A673 (cell line): Measurements from ENCODE around the gene TUT1. TPM values are rescaled to one million over a fixed set of nuclear protein-coding genes. Genes with fewer than 3 reads are reported as not detected.

Source experiments
- BruUV-seq: library from RNA; stranded (reverse); fragments of 400-500 nt; replicated peaks from 2 replicates; lab custom pipeline; 2021; lab: Mats Ljungman, UMichigan
- CTCF ChIA-PET: fragments of 300-600 bp; sonication (Branson Sonifier 250); formaldehyde crosslinking; loops from one replicate; lab custom pipeline; 2022; ENCODE audit warnings: antibody characterized with exemption; lab: Charles Lee
- POLR2A ChIA-PET: fragments of 300-600 bp; sonication (Branson Sonifier 250); formaldehyde crosslinking; loops from one replicate; lab custom pipeline; 2022; ENCODE audit warnings: antibody characterized with exemption; ENCODE audit not compliant: low non-redundant PET; lab: Charles Lee
- DNase-seq: peaks from one replicate; pipeline ENCODE4 v3.0.0-alpha.2; 2015; ENCODE audit warnings: low spot score
- H3K27ac ChIP-seq: fragments of 200-600 bp; sonication (generic); 2 replicates; pipeline ENCODE4 v1.5.1; 2016; ENCODE audit warnings: mixed run types, low read depth, mild to moderate bottlenecking, mixed read lengths, antibody characterized with exemption, low read length; ENCODE audit not compliant: poor library complexity, severe bottlenecking
- H3K27me3 ChIP-seq: fragments of 200-600 bp; sonication (generic); replicated peaks from 2 replicates; pipeline ENCODE4 v1.6.1; 2017; ENCODE audit warnings: mixed run types, low read depth, mild to moderate bottlenecking, mixed read lengths, antibody characterized with exemption, low read length; ENCODE audit not compliant: insufficient read depth, poor library complexity
- H3K36me3 ChIP-seq: fragments of 200-600 bp; sonication (generic); 2 replicates; pipeline ENCODE4 v1.6.1; 2016; ENCODE audit warnings: mixed run types, mild to moderate bottlenecking, mixed read lengths, antibody characterized with exemption, low read length; ENCODE audit not compliant: insufficient read depth, poor library complexity, severe bottlenecking
- H3K4me1 ChIP-seq: fragments of 200-600 bp; sonication (generic); 2 replicates; pipeline ENCODE4 v1.6.1; 2017; ENCODE audit warnings: mixed run types, mild to moderate bottlenecking, mixed read lengths, antibody characterized with exemption, low read length; ENCODE audit not compliant: insufficient read depth, poor library complexity, severe bottlenecking
- H3K4me3 ChIP-seq: fragments of 200-600 bp; sonication (generic); 2 replicates; pipeline ENCODE4 v1.5.1; 2016; ENCODE audit warnings: low read depth, mixed run types, mild to moderate bottlenecking, mixed read lengths, low read length; ENCODE audit not compliant: poor library complexity, severe bottlenecking
- H3K9me3 ChIP-seq: fragments of 200-600 bp; sonication (generic); 2 replicates; pipeline ENCODE4 v1.6.1; 2016; ENCODE audit warnings: mixed run types, low read depth, mild to moderate bottlenecking, mixed read lengths, antibody characterized with exemption, low read length; ENCODE audit not compliant: poor library complexity, severe bottlenecking
- EZH2 ChIP-seq: fragments of 200-600 bp; sonication (generic); IDR thresholded peaks from 2 replicates; pipeline ENCODE4 v1.6.1; 2017; ENCODE audit warnings: borderline replicate concordance, low read depth, mild to moderate bottlenecking, mixed read lengths, antibody characterized with exemption, low read length; ENCODE audit not compliant: poor library complexity, severe bottlenecking
- intact Hi-C: fragments of 100-400 bp; cut with micrococcal nuclease; formaldehyde crosslinking; loops from one replicate; pipeline ENCODE4 v1.10.0; 2022; ENCODE audit not compliant: unreplicated experiment
- total RNA-seq: library from RNA; stranded (reverse); gene quantifications from 2 replicates; pipeline ENCODE4 v1.2.3, GENCODE V29; 2021
- TF ChIP-seq, protein P1 (sequence below): fragments of 300-800, 200-600 bp; sonication (generic); conservative IDR thresholded peaks from 2 replicates; pipeline ENCODE4 v1.5.1; 2017; ENCODE audit warnings: low read depth, mild to moderate bottlenecking, antibody characterized with exemption, low read length, moderate library complexity, mixed read lengths

Gene TUT1
- total RNA-seq, 1 experiment from 2014 or later = 27.6 TPM

DNA sequence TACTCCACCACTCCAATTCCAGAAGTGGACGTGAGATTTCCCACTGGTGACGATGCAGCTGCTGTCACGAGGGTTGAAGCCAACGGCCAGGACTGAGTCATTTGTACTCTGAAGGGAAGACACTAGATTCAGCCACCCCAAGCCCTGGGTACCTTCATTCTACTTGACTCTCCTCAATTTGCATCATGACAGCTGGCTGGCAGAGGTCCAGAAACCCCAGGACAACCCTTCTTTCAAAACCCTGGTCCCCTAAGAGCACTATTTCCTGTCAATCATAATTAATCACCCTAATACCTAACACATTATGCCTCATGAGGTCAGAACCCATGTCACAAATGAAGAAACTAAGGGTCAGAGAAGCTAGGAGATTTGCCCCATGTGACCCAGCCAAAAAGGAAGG is 16.4 kb upstream of the TUT1 start:
- no peaks in the 10 kb centered on the region for H3K9me3 ChIP-seq
- BruUV-seq = no TSS peak
- no peak overlapping the region for H3K27ac ChIP-seq
- TF ChIP-seq EZH2 = no peak
- TF ChIP-seq, protein P1, sequence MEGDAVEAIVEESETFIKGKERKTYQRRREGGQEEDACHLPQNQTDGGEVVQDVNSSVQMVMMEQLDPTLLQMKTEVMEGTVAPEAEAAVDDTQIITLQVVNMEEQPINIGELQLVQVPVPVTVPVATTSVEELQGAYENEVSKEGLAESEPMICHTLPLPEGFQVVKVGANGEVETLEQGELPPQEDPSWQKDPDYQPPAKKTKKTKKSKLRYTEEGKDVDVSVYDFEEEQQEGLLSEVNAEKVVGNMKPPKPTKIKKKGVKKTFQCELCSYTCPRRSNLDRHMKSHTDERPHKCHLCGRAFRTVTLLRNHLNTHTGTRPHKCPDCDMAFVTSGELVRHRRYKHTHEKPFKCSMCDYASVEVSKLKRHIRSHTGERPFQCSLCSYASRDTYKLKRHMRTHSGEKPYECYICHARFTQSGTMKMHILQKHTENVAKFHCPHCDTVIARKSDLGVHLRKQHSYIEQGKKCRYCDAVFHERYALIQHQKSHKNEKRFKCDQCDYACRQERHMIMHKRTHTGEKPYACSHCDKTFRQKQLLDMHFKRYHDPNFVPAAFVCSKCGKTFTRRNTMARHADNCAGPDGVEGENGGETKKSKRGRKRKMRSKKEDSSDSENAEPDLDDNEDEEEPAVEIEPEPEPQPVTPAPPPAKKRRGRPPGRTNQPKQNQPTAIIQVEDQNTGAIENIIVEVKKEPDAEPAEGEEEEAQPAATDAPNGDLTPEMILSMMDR = no peak
- ChIA-PET POLR2A (no interaction called here), CTCF (no interaction called here)
- H3K27me3 ChIP-seq = no peaks in the 10 kb centered on the region
- H3K4me1 ChIP-seq = peaks cover 18% of the 10 kb centered on the region
- H3K4me3 ChIP-seq = no peak overlapping the region
- no peaks in the 10 kb centered on the region for H3K36me3 ChIP-seq
- DNase-seq = peak; percentile 61
- intact Hi-C loops = no loop called here

DNA sequence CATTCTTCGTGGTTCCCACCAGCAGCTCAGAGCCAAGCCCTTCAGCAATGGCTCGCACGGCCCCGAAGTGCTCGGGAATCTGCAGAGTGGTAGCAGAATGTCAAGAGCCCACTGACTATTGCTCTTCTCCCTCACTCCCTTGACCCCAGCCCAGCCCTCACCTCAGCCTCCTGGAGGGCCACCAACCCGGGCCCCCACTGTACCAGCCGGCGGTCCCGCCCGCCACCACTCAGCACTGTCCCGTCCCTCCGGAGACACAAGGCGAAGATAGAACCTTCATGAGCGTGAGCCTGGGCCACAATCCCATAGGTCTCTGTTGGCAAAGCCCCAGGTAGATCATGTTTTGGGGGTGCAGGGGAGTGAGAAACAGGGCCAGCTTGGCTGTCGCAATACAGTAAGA is 14.6 kb upstream of the TUT1 start:
- DNase-seq = no peak
- Histone ChIP-seq H3K9me3 (no peaks in the 10 kb centered on the region), H3K4me3 (no peak overlapping the region), H3K36me3 (no peaks in the 10 kb centered on the region), H3K27ac (no peak overlapping the region), H3K4me1 (peaks cover 7% of the 10 kb centered on the region), H3K27me3 (no peaks in the 10 kb centered on the region)
- ChIA-PET POLR2A (no interaction called here), CTCF (no interaction called here)
- BruUV-seq = no TSS peak
- intact Hi-C loops = no loop called here
- TF ChIP-seq, protein P1 = no peak
- TF ChIP-seq EZH2 = no peak

DNA sequence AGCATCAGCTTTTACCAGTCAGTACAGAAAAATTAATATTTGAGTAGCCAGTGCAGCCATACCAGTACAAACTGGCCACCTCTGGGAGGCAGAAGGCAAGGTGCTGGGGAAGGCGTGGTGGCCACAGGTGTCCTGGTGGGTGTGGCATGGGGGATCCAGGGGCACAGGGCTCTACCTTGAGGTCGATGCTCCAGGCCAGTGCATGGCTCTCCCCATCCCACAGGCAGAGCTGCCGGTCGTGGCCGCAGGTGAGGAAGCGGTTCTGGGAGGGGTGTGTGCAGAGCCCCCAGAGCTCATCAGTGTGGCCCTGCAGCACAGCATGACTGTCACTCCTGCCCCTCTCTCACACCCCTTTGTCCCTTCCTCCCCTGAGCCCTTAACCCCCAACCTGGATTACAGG is 14.1 kb upstream of the TUT1 start:
- no peak for TF ChIP-seq EZH2
- TF ChIP-seq, protein P1 = no peak
- no peak overlapping the region for H3K27ac ChIP-seq
- intact Hi-C loops = no loop called here
- CTCF ChIA-PET = no interaction called here
- H3K9me3 ChIP-seq = no peaks in the 10 kb centered on the region
- peaks cover 7% of the 10 kb centered on the region for H3K4me1 ChIP-seq
- no peaks in the 10 kb centered on the region for H3K27me3 ChIP-seq
- H3K36me3 ChIP-seq = no peaks in the 10 kb centered on the region
- H3K4me3 ChIP-seq = no peak overlapping the region
- BruUV-seq = no TSS peak
- POLR2A ChIA-PET = no interaction called here
- no peak for DNase-seq
